ENCODE data around the gene SH3TC2.

Gene SH3TC2

GRCh38 chr5:148967783-148968182 lies 95.1 kb downstream of the SH3TC2 start:
- no peak for DNase-seq

- no peak for DNase-seq
Observed at GRCh38 chr5:148966938-148967337, 95.9 kb downstream of the SH3TC2 start.

- DNase-seq = no peak
Observed at GRCh38 chr5:148966348-148966747, 96.5 kb downstream of the SH3TC2 start.

GRCh38 chr5:148965511-148966265 lies 97.2 kb downstream of the SH3TC2 start:
- DNase-seq = no peak

- DNase-seq = no peak
Observed at GRCh38 chr5:148963664-148964063, 99.2 kb downstream of the SH3TC2 start.

- no peak for DNase-seq
Observed at GRCh38 chr5:148962761-148963324, 100.0 kb downstream of the SH3TC2 start.

GRCh38 chr5:148962200-148962550 lies 100.7 kb downstream of the SH3TC2 start:
- DNase-seq = no peak

- no peak for DNase-seq
Observed at GRCh38 chr5:148961261-148962199, 101.3 kb downstream of the SH3TC2 start.

- DNase-seq = no peak
Observed at GRCh38 chr5:148960070-148960769, 102.6 kb downstream of the SH3TC2 start.

GRCh38 chr5:148957591-148958202 lies 105.2 kb downstream of the SH3TC2 start:
- peak; percentile 65 for DNase-seq

- no peak for DNase-seq
Observed at GRCh38 chr5:148956477-148957385, 106.1 kb downstream of the SH3TC2 start.

Measured in CD4-positive, alpha-beta T cell treated with Interleukin-17A for 1 hour (primary cell).